HCT116 (cell line): ENCODE measurements around the gene RECQL5. TPM values are rescaled to one million over a fixed set of nuclear protein-coding genes. Genes with fewer than 3 reads are reported as not detected.

Experiments used
- ATAC-seq: fragments of 200-7000 bp; cut with Tn5 transposase; 2 replicates; pipeline ENCODE4 v1.9.1; 2020; ENCODE audit warnings: mild to moderate bottlenecking, moderate library complexity
- BruUV-seq: library from RNA; stranded (reverse); fragments of 400-500 nt; replicated peaks from 2 replicates; lab custom pipeline; 2021; lab: Mats Ljungman, UMichigan
- CTCF ChIA-PET: fragments of 300-600 bp; sonication (Branson Sonifier 250); formaldehyde crosslinking; loops from one replicate; lab custom pipeline; 2021; ENCODE audit warnings: antibody characterized with exemption; lab: Charles Lee
- POLR2A ChIA-PET: fragments of 300-600, 350-600 bp; sonication (Branson Sonifier 250); formaldehyde crosslinking; loops from one replicate; lab custom pipeline; 2021; ENCODE audit warnings: antibody characterized with exemption; lab: Charles Lee
- RAD21 ChIA-PET, 2 experiments: fragments of 300-600 bp; sonication (Branson Sonifier 250); formaldehyde crosslinking; loops; one replicate each; lab custom pipeline; 2023; ENCODE audit warnings: low total read pairs in 2 of 2; ENCODE audit not compliant: uncharacterized antibody in 2 of 2, unreplicated experiment in 2 of 2, low non-redundant PET in 1 of 2; lab: Charles Lee
- DNase-seq: peaks from one replicate; pipeline ENCODE4 v3.0.0-alpha.2; 2010; ENCODE audit warnings: low read depth, low spot score
- H2AFZ ChIP-seq: fragments of 200-600 bp; shearing (Covaris generic), sonication (generic); 2 replicates; pipeline ENCODE4 v1.6.1; 2017; ENCODE audit warnings: low read depth, mixed run types, mixed read lengths, antibody characterized with exemption, low read length; ENCODE audit not compliant: poor library complexity, severe bottlenecking
- H3K27ac ChIP-seq: 2 replicates; pipeline ENCODE4 v1.5.1; 2012; ENCODE audit warnings: low read depth, low read length
- H3K27me3 ChIP-seq: fragments of 200-600 bp; sonication (generic); 2 replicates; pipeline ENCODE4 v1.6.1; 2016; ENCODE audit warnings: mixed run types, low read length, mixed read lengths; ENCODE audit not compliant: insufficient read depth
- H3K36me3 ChIP-seq, 2 experiments: fragments of 200-500 bp in 1 of 2; fragments of 200-600 bp in 1 of 2; sonication (Bioruptor generic) in 1 of 2; sonication (generic) in 1 of 2; 2 replicates each; pipeline versions ENCODE4 v1.5.1 to v1.6.1; 2014 to 2016; ENCODE audit warnings: low read length in 2 of 2, inconsistent platforms in 1 of 2, mixed read lengths in 1 of 2, mixed run types in 1 of 2; ENCODE audit not compliant: insufficient read depth in 2 of 2, control insufficient read depth in 1 of 2
- H3K4me1 ChIP-seq, 2 experiments: fragments of 200-600 bp in 1 of 2; sonication (generic) in 1 of 2; 2 replicates each; pipeline versions ENCODE4 v1.5.1 to v1.6.1; 2012 to 2017; ENCODE audit warnings: low read length in 2 of 2, inconsistent platforms in 1 of 2, mild to moderate bottlenecking in 1 of 2, mixed read lengths in 1 of 2, mixed run types in 1 of 2, moderate library complexity in 1 of 2; ENCODE audit not compliant: insufficient read depth in 2 of 2, control insufficient read depth in 1 of 2
- H3K4me2 ChIP-seq: fragments of 200-600 bp; sonication (generic); 2 replicates; pipeline ENCODE4 v1.6.1; 2017; ENCODE audit warnings: mixed run types, low read length, mixed read lengths
- H3K4me3 ChIP-seq, 2 experiments: fragments of 200-600 bp in 1 of 2; sonication (generic) in 1 of 2; replicated peaks in 1 of 2; 2 replicates each; pipeline ENCODE4 v1.5.1; 2011 to 2016; ENCODE audit warnings: low read length in 2 of 2, control low read depth in 1 of 2, low read depth in 1 of 2, mild to moderate bottlenecking in 1 of 2, mixed read lengths in 1 of 2, mixed run types in 1 of 2
- H3K79me2 ChIP-seq: fragments of 200-600 bp; sonication (generic); 2 replicates; pipeline ENCODE4 v1.6.1; 2017; ENCODE audit warnings: mild to moderate bottlenecking, mixed run types, low read length, moderate library complexity, mixed read lengths; ENCODE audit not compliant: insufficient read depth
- H3K9ac ChIP-seq: fragments of 200-600 bp; sonication (generic); 2 replicates; pipeline ENCODE4 v1.6.1; 2016; ENCODE audit warnings: low read length, mixed read lengths
- H3K9me2 ChIP-seq: fragments of 200-600 bp; sonication (generic), shearing (Covaris generic); 2 replicates; pipeline ENCODE4 v1.6.1; 2017; ENCODE audit warnings: mixed run types, mild to moderate bottlenecking, moderate library complexity; ENCODE audit not compliant: insufficient read depth
- H3K9me3 ChIP-seq, 2 experiments: fragments of 200-500 bp in 1 of 2; fragments of 200-600 bp in 1 of 2; sonication (Bioruptor generic) in 1 of 2; sonication (generic) in 1 of 2; 2 replicates each; pipeline ENCODE4 v1.6.1; 2014 to 2017; ENCODE audit warnings: low read length in 2 of 2, mixed read lengths in 2 of 2, inconsistent platforms in 1 of 2, low read depth in 1 of 2, mild to moderate bottlenecking in 1 of 2, mixed run types in 1 of 2, moderate library complexity in 1 of 2; ENCODE audit not compliant: control insufficient read depth in 1 of 2, insufficient read depth in 1 of 2
- H4K20me1 ChIP-seq: fragments of 200-600 bp; sonication (generic), shearing (Covaris generic); 2 replicates; pipeline ENCODE4 v1.6.1; 2017; ENCODE audit warnings: mixed run types, mild to moderate bottlenecking, moderate library complexity; ENCODE audit not compliant: insufficient read depth
- RAD21 ChIP-seq: IDR thresholded peaks from 2 replicates; pipeline ENCODE4 v1.6.1; 2012; ENCODE audit warnings: low read depth, mild to moderate bottlenecking
- SP1 ChIP-seq: IDR thresholded peaks from 2 replicates; pipeline ENCODE4 v1.6.1; 2012; ENCODE audit warnings: low read depth
- intact Hi-C: fragments of 100-400 bp; cut with micrococcal nuclease; formaldehyde crosslinking; loops from 2 replicates; pipeline ENCODE4 v1.10.0; 2022
- total RNA-seq: library from RNA; stranded (reverse); gene quantifications from one replicate; pipeline ENCODE4 v1.2.1, GENCODE V29; 2021; ENCODE audit not compliant: unreplicated experiment
- TF ChIP-seq, protein P1 (sequence below), 3 experiments: fragments of 200-600 bp in 1 of 3; sonication (generic) in 1 of 3; IDR thresholded peaks in 2 of 3; conservative IDR thresholded peaks in 1 of 3; 2 replicates each; pipeline ENCODE4 v1.5.1; 2012 to 2017; ENCODE audit warnings: low read depth in 2 of 3, low read length in 2 of 3, antibody characterized with exemption in 1 of 3, borderline replicate concordance in 1 of 3, control low read depth in 1 of 3, mild to moderate bottlenecking in 1 of 3, mixed read lengths in 1 of 3, mixed run types in 1 of 3, moderate library complexity in 1 of 3; ENCODE audit not compliant: insufficient read depth in 1 of 3
- TF ChIP-seq, protein P2 (sequence below): IDR thresholded peaks from 2 replicates; pipeline ENCODE4 v1.6.1; 2012
- TF ChIP-seq, protein P3 (sequence below): IDR thresholded peaks from 2 replicates; pipeline ENCODE4 v1.6.1; 2011; ENCODE audit warnings: mild to moderate bottlenecking, low read length, moderate library complexity; ENCODE audit not compliant: insufficient replicate concordance; ENCODE audit errors: extremely low read depth

Gene RECQL5
- total RNA-seq, 1 experiment from 2014 or later: 83.3 TPM

DNA sequence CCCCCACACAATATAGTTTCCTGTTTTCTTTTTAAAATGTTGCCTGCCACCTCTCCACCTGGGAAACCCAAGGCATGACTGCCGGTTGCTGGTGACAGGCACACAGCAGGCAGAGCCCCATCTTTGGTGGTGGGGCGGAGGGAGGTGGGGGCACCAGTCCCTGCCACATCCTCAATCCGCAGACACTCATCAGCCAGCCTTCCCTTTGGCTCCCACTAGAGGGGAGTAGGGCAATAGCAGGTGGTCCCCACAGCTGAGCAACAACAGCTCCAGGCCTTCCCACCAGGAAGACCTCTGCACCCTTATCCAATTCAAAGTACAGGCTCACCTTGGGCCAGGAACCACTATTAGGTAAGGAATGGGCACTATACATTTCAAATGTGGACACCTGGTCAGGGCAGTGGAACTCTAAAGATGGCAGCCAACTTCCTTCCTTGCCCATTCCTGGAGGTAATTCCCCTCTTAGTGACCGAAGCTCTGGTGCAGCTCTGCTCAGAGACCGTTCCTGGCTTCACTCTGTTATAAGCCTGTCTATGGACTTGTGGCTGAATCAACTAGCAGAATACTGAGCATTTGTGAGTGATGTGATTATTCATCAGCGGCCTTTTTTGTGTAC is 13.9 kb downstream of the RECQL5 start:
- Histone ChIP-seq H3K27me3 (no peaks in the 10 kb centered on the region), H3K9ac (no peak overlapping the region), H2AFZ (no peak overlapping the region), H3K36me3 (peaks cover 27 to 28% of the 10 kb centered on the region in 2 experiments; a peak in 3 of 4 replicates), H3K9me2 (no peaks in the 10 kb centered on the region), H3K9me3 (no peaks in the 10 kb centered on the region), H3K79me2 (no peaks in the 10 kb centered on the region), H3K4me1 (no peaks in the 10 kb centered on the region), H3K27ac (no peak overlapping the region), H3K4me2 (no peak overlapping the region), H3K4me3 (no peak overlapping the region), H4K20me1 (no peaks in the 10 kb centered on the region)
- ChIA-PET RAD21 (interaction anchor here (1.0 to 3.7 kb wide), 2 partner anchors 20 kb away, joined by 7 to 13 read pairs; partner anchors contain the start of gene SMIM5 (in 2 of the 2)), POLR2A (interaction anchor here (1.2 kb wide), 2 partner anchors 8 to 11 kb away, joined by 4 read pairs; no protein-coding TSS in a partner anchor), CTCF (interaction anchor here (1.0 to 4.1 kb wide), 8 partner anchors 8 to 96 kb away, joined by 4 to 75 read pairs (median 10); partner anchors contain the start of genes ITGB4 and SMIM5)
- intact Hi-C loops: loop anchor here (1.0 kb wide), 1 partner anchor 20 kb away; the partner anchor contains the start of gene SMIM5
- TF ChIP-seq, protein P1, sequence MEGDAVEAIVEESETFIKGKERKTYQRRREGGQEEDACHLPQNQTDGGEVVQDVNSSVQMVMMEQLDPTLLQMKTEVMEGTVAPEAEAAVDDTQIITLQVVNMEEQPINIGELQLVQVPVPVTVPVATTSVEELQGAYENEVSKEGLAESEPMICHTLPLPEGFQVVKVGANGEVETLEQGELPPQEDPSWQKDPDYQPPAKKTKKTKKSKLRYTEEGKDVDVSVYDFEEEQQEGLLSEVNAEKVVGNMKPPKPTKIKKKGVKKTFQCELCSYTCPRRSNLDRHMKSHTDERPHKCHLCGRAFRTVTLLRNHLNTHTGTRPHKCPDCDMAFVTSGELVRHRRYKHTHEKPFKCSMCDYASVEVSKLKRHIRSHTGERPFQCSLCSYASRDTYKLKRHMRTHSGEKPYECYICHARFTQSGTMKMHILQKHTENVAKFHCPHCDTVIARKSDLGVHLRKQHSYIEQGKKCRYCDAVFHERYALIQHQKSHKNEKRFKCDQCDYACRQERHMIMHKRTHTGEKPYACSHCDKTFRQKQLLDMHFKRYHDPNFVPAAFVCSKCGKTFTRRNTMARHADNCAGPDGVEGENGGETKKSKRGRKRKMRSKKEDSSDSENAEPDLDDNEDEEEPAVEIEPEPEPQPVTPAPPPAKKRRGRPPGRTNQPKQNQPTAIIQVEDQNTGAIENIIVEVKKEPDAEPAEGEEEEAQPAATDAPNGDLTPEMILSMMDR (IDR thresholded peaks at IDR 0.05 in 2 of 3, conservative IDR thresholded peaks at IDR 0.05 in 1 of 3; ENCODE audit: borderline replicate concordance in 1 of 3, insufficient read depth in 1 of 3, low read depth in 2 of 3, low read length in 2 of 3): peak; percentile 87 to 98 (median 95)
- TF ChIP-seq SP1 (no peak), RAD21 (peak; percentile 82)
- TF ChIP-seq, protein P2, sequence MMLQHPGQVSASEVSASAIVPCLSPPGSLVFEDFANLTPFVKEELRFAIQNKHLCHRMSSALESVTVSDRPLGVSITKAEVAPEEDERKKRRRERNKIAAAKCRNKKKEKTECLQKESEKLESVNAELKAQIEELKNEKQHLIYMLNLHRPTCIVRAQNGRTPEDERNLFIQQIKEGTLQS: no peak
- TF ChIP-seq, protein P3, sequence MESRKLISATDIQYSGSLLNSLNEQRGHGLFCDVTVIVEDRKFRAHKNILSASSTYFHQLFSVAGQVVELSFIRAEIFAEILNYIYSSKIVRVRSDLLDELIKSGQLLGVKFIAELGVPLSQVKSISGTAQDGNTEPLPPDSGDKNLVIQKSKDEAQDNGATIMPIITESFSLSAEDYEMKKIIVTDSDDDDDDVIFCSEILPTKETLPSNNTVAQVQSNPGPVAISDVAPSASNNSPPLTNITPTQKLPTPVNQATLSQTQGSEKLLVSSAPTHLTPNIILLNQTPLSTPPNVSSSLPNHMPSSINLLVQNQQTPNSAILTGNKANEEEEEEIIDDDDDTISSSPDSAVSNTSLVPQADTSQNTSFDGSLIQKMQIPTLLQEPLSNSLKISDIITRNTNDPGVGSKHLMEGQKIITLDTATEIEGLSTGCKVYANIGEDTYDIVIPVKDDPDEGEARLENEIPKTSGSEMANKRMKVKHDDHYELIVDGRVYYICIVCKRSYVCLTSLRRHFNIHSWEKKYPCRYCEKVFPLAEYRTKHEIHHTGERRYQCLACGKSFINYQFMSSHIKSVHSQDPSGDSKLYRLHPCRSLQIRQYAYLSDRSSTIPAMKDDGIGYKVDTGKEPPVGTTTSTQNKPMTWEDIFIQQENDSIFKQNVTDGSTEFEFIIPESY: no peak
- DNase-seq (no peak), ATAC-seq (peak; percentile 95)
- no TSS peak for BruUV-seq
